ENCODE measurements around the gene LHX3. TPM values are rescaled to one million over a fixed set of nuclear protein-coding genes. Genes with fewer than 3 reads are reported as not detected.

Gene LHX3
- total RNA-seq, 4 donors from 2014 or later, result not detected

GRCh38 chr9:136207616-136208015 is 2.7 kb upstream of the LHX3 start:
- DNase-seq, result no peak
- no peaks in the 10 kb centered on the region for H3K9me3 ChIP-seq
- intact Hi-C loops (cut with DNase I), result loop anchor here (10.0 kb wide), 1 partner anchor 63 kb away; no protein-coding TSS in a partner anchor
- 83 to 90% methylated on average over 1 to 6 of the region's 9 CpGs for WGBS, 2 donors
- peaks cover 0 to 50% (median 7%) of the 10 kb centered on the region in 3 donors for H3K36me3 ChIP-seq
- peaks cover 0 to 13% (median 0%) of the 10 kb centered on the region in 3 donors for H3K4me1 ChIP-seq
- H3K4me3 ChIP-seq, result no peak overlapping the region
- peaks cover 8 to 36% (median 19%) of the 10 kb centered on the region in 4 donors for H3K27me3 ChIP-seq
- H3K27ac ChIP-seq, result no peak overlapping the region
- TF ChIP-seq POLR2A (IDR thresholded peaks at IDR 0.05) (no peak), CTCF (IDR thresholded peaks at IDR 0.05) (no peak)

DNA sequence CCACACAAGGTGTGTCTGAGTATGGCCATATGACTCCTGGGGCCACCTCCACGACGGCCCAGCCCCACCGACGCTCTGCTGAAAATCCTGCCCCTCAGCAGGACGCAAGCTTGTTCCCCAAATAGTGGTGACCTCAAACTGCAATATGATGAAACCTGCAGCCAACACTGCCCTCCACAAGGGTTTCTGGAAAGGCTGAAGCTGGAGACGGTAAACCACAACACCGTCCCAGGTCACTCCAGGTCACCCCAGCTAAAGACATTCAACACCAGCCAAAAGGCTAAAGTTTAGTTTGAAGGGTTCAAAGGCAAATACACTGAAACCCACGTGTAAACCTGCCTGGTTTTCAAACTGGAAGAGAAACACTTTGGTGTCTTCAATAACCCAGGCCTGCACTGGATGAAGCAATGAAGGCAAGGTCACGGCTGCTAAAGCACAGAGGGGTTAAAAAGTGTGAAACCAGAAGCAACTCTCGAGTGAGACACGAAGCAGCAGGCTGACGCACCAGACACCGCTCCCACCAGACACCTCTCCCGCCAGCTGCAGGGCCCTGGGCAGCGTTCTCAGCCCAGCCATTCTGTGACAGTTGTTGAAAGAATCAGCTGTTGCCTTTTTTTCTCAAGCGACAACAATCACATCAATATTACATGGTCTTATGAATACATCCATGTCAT is 1.8 kb upstream of the LHX3 start:
- H3K4me1 ChIP-seq, result peaks cover 0 to 22% (median 0%) of the 10 kb centered on the region in 3 donors
- whole genome bisulfite sequencing, 2 donors, result 72 to 82% methylated on average over 14 of the region's 16 CpGs
- no peaks in the 10 kb centered on the region for H3K9me3 ChIP-seq
- no peak overlapping the region for H3K4me3 ChIP-seq
- TF ChIP-seq POLR2A (IDR thresholded peaks at IDR 0.05) (no peak), CTCF (IDR thresholded peaks at IDR 0.05) (no peak)
- peaks cover 17 to 45% (median 27%) of the 10 kb centered on the region in 4 donors for H3K27me3 ChIP-seq
- intact Hi-C loops (cut with DNase I), result loop anchor here (10.0 kb wide), 1 partner anchor 62 kb away; no protein-coding TSS in a partner anchor
- peaks cover 0 to 41% (median 7%) of the 10 kb centered on the region in 3 donors for H3K36me3 ChIP-seq
- no peak overlapping the region for H3K27ac ChIP-seq
- DNase-seq, result no peak

DNA sequence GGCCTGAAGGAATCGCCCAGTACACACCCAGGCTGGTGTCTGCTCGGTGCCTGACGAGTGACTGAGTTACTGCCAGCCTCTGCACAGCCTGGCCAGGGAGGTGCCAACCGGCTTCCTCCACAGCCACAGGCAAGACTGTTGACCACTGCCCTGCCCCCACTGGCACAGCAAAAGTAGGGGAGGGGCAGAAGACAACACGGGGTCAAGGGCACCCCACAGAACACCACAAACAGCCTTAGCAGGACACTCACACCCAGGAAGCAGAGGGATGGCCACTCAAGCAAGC is 722 bp upstream of the LHX3 start:
- TF ChIP-seq POLR2A (IDR thresholded peaks at IDR 0.05) (no peak), CTCF (IDR thresholded peaks at IDR 0.05) (no peak)
- DNase-seq, result no peak
- no CpG with 5 or more reads among the region's 5 CpGs for WGBS, 2 donors
- Histone ChIP-seq H3K4me1 (peaks cover 0 to 23% (median 0%) of the 10 kb centered on the region in 3 donors), H3K36me3 (peaks cover 0 to 31% (median 7%) of the 10 kb centered on the region in 3 donors), H3K27ac (no peak overlapping the region), H3K4me3 (no peak overlapping the region), H3K27me3 (peaks cover 24 to 55% (median 35%) of the 10 kb centered on the region in 4 donors), H3K9me3 (no peaks in the 10 kb centered on the region)
- intact Hi-C loops (cut with DNase I), result loop anchor here (10.0 kb wide), 1 partner anchor 61 kb away; no protein-coding TSS in a partner anchor

DNA sequence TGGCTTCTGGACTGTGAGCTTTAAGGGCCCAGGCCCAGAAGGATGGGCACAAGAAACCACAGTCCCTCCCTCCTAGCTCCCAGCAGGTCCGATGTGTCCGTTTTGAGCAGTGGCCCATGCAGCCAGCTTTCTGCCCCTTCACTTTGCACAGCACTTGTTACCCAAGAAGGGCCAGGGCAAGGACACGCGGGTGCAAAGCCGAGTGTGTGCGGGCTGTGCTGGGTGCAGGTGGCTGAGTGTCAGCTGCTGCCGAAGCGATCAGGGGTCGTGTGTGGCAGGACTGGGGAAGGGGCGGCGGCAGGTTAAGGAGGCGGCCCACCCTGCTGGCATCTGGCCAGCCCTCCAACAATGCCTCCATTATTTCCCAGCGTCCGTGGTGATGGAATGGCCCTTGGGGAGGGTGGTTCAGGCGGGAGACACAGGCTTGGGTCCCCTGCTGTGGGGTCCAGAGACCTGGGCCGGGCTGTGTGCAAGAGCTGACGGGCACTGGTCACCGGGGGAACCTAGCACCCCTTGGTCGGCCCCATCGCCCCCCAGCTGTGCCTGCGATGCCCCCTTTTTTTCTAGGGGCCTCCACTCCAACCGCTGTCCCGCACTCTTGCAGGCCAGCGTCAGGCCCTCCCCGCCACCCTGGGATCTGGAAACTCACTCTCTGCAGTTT is 653 bp downstream of the LHX3 start:
- Histone ChIP-seq H3K4me3 (no peak overlapping the region), H3K27ac (no peak overlapping the region), H3K4me1 (peaks cover 3 to 30% (median 4%) of the 10 kb centered on the region in 3 donors), H3K36me3 (peaks cover 0 to 17% (median 5%) of the 10 kb centered on the region in 3 donors), H3K27me3 (peaks cover 35 to 69% (median 49%) of the 10 kb centered on the region in 4 donors), H3K9me3 (no peaks in the 10 kb centered on the region)
- no peak for TF ChIP-seq POLR2A (IDR thresholded peaks at IDR 0.05)
- TF ChIP-seq CTCF (IDR thresholded peaks at IDR 0.05), result no peak
- WGBS, 2 donors, result 44 to 79% methylated on average over 5 to 12 of the region's 25 CpGs
- no peak for DNase-seq
- intact Hi-C loops (cut with DNase I), result loop anchor here (10.0 kb wide), 1 partner anchor 59 kb away; no protein-coding TSS in a partner anchor
